DLD1 (cell line): ENCODE data around the gene USP48.
"Not testable (repeated sequence)": the region's sequence is repeated elsewhere in the genome, so short reads cannot be mapped to it uniquely, and the experiment has no call there.

ENCODE experiments used
- in situ Hi-C: cut with HindIII; loops from 2 replicates; pipeline ENCODE4 v1.10.0; 2017; ENCODE audit warnings: low sequenced_read_pairs

The USP48 gene, protein sequence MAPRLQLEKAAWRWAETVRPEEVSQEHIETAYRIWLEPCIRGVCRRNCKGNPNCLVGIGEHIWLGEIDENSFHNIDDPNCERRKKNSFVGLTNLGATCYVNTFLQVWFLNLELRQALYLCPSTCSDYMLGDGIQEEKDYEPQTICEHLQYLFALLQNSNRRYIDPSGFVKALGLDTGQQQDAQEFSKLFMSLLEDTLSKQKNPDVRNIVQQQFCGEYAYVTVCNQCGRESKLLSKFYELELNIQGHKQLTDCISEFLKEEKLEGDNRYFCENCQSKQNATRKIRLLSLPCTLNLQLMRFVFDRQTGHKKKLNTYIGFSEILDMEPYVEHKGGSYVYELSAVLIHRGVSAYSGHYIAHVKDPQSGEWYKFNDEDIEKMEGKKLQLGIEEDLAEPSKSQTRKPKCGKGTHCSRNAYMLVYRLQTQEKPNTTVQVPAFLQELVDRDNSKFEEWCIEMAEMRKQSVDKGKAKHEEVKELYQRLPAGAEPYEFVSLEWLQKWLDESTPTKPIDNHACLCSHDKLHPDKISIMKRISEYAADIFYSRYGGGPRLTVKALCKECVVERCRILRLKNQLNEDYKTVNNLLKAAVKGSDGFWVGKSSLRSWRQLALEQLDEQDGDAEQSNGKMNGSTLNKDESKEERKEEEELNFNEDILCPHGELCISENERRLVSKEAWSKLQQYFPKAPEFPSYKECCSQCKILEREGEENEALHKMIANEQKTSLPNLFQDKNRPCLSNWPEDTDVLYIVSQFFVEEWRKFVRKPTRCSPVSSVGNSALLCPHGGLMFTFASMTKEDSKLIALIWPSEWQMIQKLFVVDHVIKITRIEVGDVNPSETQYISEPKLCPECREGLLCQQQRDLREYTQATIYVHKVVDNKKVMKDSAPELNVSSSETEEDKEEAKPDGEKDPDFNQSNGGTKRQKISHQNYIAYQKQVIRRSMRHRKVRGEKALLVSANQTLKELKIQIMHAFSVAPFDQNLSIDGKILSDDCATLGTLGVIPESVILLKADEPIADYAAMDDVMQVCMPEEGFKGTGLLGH

DNA sequence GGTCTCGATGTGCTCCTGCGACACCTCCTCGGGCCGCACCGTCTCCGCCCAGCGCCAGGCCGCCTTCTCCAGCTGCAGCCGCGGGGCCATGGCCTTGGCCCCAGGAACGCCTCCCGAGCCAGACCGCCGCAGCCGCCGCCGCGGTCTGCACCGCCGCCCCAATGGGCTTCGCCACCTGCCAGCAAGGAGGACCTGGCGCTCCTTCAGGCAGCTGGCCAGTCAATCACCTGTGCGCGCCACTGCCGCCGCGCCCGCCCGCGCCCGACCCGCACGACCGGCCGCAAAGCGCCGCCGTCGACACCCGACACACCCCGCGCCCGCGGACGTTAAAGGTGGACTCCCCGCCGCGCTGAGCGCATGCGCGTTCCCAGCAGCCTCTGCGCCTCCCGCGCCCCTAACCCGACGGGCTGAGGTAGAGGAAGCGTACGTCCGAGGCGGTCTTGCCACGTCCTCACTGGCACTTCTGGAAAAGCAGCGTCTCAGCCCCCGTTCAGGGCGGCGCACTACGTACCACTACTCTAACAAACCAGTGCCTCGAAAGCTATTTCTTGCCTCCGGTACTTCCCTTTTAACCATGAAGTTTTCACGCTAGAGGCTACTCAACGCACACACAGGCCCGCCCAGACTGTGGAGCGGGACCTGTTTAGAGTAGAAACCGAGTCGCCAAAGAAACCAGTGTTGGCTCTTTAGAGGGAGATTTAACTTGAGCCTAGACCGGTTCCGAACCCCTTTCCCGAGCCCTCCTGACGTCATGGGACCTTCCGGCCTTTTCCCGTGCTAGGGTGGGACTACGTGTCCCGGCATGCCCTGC is at the start of gene USP48:
Gene USP48, minus strand, starts transcription at position 282 of the 811 bp plus-strand sequence. Its CDS starts 192 bp downstream, at position 90.
- in situ Hi-C loops = no loop called here

DNA sequence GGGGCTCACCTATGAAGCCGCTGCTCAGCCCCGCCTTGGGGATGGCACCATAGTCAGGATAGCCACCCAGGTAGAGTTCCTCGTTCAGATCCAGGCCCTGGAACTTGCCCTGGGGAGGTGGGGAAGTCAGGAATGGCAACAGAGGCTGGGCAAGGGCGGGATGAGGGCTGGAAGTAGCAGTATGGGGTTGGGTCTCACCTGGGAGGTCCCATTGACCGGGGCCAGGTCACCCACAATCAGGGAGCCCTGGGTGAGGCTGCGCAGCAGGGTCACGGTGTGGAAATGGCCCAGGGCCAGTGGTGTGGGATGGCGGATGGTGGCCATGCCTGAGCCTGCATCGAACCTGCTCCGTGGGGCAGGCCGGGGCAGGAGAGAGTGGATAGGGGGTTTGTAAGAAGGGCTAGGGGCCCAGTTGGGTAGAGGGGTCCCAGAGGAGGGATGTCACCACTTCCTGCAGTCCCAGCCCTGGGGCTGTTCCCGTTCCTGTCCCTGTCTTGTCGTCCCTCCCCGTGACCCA is 48.6 kb upstream of the USP48 start:
- in situ Hi-C loops = no loop called here

DNA sequence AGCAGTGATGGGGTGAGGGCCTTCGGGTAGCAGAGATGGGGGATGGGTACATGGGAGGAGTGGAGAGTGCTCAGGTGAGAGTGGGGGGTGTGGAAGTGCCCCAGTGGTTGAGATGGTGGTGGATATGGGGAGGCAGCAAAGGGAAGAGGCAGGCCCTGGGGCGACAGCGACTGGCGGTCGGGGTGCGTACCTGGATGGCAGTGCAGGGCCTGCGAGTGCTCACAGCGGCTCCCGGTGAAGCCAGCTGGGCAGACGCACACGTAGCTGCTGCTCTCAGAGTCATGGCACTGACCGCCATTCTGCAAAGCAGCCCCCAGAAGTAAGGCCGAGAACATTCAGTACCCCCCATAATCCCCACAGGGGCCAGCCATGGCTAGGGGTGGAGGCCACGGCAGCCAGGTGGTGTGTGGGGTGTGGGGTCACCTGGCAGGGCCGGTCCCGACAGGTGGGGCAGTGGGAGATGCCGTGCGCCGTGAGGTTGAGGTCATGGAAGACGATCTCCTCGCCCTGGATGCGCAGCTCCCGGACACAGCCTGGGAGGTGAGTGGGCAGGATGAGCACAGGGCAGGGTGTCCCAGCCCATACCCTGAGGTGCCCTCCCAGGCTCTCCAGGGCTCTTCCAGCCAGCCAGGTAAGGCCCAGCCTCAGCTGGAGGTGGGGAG is 48.0 kb upstream of the USP48 start:
- in situ Hi-C loops = no loop called here

DNA sequence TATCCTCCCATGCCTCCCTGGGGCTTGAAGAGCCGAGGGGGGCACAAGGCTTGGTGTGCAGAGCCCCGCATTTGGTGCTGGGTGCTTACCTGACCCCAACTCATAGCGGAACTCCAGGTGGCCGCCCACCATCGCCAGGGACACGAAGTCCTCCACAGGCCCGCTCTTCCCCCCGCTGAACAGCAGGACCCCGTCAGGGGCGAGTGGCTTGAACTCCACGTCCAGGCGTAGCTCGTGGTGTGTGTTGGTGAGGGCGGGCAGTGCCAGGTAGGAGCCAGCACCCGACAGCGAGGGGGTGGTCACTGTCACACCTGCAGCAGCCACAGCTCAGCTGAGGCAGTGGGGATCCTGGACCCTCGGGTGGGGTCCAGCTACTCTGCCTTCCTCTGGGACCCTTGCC is 46.3 kb upstream of the USP48 start:
- in situ Hi-C loops = no loop called here

DNA sequence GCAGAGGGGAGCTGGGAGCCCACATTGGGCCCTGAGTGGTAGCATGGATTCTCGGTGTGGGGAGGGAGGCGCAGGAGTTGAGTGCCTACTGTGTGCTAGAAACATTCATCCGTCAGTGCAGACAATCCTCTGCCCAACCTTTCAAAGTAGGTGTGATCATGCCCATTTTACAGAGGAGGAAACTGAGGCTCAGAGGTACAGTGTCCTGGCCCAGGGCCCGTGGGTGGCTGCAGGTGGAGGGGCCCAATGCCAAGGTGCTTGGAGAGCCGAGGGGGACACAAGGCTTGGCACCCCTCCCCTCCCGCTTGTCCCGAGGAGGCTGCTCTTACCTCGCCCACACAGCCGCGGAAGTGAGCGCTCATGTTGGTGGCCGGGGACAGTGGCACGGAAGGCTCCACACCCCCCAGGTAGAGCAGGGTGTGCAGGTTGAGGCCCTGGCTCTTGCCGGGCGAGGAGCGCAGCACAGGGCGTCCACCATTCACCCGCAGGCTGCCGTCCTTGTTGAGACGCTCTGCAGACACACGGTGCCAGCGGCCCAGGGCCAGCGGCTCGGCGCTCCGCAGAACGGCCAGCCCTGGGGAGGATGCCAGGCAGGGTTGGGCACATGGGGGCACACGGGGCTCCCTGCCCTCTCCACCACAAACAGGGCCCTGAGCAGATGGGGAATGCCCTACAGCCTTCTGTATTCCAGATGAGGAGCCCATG is 45.7 kb upstream of the USP48 start:
- in situ Hi-C loops = no loop called here

DNA sequence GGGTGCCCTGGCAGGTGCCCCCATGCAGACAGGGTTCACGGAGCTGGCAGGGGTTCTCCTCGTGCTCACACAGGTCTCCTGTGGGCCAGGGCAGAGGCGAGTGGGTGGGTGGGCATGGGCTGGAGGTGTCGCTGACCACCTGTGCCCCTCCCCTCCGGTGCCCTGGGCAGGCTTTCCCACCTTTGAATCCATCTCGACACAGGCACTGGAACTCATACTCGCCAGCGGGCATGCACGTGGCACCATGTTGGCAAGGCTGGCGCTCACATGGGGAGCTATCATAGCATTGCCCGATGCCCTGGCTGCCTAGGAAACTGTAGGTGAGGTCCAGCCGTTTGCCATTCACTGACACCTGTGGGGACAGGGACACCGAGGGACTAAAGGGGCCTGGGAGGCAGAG is 45.1 kb upstream of the USP48 start:
- in situ Hi-C loops = no loop called here

DNA sequence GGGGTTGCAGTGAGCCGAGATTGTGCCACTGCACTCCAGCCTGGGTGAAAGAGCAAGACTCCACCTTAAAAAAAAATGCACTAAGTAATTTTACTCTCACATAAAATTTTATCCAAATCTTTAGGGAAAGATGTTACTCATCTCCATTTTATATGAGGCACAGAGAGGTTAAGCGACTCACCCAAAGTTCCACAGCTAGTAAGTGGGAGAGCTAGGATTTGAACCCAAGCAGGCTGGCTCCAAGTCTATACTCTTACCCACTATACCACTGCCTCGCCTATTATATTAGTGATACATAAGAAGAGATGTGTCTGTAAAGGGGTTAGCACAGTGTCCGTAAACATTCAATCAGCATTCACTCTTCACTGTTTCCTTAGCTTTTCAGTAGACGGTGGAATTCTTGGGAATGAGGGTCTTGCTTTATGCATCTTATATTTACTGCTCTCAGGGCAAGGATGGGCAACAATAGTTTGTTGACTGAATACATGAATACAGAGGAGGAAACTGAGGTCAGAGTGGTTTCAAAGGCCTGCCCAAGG is 44.3 kb upstream of the USP48 start:
- in situ Hi-C loops = no loop called here

DNA sequence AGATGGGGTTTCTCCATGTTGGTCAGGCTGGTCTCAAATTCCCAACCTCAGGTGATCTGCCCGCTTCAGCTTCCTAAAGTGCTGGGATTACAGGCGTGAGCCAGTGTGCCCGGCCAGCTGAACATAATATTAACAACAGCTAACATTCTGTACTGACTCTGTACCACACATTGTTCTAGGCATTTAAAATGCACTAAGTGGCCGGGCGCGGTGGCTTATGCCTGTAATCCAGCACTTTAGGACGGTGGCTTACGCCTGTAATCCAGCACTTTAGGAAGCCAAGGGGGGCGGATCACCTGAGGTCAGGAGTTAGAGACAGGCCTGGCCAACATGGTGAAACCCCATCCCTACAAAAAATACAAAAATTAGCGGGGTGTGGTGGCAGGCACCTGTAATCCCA is 43.7 kb upstream of the USP48 start:
- in situ Hi-C loops = not testable (repeated sequence)

DNA sequence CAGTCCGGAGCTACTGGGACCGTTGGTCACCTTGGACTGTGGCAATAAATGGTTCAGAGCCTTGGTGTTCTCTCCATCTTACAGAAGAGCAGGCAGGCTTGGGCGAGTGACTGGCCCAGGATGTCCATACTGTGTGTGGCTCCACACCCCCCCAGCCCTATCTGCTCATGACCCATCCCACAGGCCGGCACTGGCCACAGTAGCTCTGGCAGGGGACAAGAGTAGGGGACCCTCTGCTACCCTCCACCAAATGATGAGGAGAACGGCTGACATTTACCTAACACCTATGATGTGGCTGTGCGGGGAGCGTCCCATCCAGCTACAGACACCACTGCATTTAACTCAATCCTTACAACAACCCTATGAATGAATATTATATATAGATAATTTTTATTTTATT is 42.4 kb upstream of the USP48 start:
- in situ Hi-C loops = no loop called here

DNA sequence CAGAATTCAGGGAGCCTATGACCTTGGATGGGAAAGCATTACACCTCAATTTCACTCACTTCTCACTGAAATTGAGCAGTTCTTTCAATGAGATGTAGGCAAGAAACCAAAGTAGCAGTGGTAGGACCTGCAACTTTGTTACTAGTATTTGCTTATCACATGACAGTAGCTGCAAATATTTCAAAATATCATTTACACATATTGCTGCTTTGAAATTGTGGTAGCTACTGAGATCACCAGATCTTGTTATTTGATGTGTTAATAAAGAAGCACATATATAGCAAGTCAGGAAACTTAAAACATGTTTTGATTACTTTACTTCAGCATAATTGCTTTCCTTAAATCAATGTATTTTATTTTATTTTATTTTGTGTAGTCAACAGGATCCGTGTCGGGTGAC is 42.0 kb upstream of the USP48 start:
- in situ Hi-C loops = no loop called here

DNA sequence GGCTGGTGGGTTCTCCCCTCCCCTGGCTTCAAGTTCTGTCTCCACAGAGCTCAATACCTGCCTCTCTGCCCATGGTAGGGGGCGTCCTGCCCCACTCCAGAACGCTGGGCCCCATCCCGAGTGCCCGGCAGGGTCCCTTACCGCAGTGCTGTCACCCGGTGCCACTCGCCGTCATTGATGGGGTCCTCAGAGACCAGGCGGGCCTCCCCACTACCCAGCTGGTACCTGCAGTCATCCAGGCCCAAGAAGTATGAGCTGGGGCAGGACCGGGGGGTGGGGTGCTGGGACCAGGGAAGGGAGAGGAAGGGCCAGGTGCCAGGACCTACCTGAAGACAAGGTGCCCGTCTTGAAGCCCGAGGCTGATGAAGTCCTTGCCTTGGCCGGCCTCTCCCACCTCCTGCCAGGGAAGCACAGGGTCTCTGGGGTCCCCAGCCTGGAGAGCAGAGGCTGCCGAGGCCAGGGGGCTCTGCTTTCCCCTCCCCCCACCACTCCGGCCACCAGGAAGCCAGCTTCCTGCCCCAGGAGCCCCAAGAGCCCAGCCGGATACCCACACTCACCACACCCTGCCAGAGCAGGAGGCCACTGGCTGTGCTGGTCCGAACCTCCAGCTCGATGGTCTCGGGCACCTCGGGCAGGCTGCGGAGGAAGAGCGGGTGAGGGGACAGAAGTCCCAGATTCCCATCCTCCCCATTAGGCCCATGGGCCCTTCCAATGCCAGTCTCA is 41.2 kb upstream of the USP48 start:
- in situ Hi-C loops = no loop called here

DNA sequence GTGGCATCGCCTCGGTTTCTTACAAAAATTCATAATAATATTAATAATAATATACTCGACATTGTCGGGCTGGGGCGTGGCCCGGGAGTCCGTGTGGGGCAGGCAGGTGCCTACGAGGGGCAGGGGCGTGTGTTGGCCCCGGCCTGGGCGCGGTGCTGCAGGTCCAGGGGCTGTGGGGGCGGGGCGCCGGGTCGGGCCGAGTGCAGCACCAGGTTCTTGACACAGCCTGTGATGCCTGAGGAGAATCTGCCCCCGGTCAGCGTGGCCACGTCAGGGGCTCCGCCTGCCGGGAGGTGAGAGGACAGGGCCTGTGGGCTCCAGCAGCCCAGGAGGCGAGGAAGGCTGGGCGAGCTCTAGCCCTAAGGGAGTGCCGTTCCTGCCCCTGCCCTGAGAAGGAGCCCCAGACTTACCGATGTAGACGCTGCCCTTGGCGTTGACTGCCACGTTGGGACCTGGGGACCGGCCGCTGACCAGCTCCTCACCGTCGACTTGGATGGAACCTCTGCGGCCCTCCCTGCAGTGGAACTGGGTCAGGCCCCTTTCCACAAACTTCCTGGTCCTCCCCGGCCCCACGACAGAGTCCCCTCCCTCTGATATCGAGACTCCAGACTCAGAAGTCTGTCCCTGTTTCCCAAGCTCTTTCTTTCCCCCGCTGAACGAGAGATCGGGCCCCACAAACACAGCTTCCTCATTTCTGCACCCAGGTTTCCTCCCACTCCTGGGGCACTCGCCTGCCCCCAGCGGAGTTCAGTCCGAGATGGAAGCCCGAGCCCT is 40.4 kb upstream of the USP48 start:
- in situ Hi-C loops = no loop called here

DNA sequence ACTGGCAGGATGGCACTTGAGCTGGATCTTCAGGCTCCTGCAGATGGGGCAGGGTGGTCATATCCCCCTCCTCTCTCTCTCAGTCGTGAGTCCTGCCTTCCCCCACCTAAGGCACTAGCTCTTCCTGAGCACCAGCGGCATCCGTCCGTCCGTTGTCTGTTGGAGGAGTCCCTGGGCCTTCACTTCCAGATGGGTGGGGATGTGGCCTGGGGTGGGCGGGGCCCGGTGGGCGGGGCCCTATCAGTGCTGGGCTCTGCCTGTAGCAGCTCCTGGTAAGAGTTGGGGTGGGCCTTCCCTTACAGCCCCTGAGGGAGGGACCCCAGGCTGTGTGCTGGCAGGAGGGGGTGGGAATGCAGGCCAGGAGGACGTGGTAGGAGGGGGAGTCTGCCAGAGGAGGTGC is 39.4 kb upstream of the USP48 start:
- in situ Hi-C loops = no loop called here

DNA sequence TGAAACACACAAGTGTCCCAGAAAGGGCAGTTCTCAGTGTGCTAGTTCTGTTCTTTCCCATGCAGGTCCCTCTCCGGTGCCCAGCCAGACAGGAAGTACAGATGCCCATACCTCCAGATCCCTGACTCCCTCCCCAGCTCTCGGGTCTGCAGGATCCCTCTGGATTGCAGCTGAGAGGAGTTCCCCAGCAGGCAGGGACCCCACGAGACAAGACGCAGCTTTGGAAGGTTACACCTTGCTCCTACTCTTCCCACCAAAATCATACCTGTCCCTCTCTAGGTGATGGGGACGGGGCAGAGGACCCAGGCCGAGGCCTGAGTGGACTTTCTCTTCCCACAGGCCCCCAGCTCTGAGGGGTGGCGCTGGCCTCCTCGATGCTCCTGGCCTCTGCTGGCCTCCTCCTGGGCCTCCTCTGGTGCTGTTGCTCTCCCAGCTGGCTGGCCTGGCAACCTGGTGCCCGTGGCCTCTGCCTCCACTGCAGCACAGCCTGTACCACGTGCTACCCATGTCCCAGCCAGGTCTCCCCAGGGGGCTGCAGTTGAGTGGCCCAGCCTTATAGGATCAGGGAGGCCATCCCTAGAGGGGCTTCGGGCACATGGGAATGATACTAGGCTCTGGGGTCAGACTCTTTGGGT is 38.6 kb upstream of the USP48 start:
- in situ Hi-C loops = no loop called here

DNA sequence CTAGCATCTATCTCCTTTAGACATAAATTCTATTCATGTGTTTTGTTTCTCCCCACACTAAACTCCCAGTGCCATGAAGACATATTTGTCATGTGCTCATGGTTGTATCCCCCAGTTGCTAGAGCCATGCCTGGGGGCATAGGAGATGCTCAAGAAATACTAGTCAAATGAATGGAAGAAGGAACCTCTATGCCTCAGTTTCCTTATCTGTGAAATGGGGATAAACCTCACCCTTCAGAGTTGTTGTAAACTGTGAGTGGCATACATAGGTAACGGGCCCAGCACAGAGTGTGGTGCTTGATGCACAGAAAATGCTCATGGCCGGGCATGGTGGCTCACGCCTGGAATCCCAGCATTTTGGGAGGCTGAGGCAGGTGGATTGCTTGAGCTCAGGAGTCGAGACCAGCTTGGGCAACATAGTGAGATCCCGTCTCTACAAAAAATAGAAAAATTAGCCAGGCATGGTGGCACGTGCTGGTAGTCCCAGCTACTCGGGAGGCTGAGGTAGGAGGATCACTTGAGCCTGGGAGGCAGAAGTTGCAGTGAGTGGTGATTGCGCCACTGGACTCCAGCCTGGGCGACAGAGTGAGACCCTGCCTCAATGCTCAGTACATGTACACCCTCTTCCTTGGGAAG is 37.8 kb upstream of the USP48 start:
- in situ Hi-C loops = no loop called here

DNA sequence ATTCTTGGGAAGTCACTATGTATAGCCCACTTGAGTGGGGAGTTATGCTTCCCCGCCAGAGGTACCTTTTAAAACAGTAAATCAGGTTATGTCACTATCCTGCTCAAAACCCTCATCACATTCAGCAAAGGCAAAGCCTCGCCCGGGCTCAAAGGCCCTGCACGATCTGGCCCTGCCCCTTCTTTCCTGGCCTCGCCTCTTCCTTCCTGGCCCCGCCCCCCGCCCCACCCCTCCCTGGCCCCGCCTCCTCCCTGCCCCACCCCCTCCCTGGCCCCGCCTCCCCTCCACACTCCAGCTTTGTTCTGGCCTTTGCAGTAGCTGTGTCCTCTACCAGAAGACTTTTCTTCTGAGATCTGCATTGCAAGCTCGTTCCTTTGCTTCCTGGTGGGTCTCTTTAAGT is 35.7 kb upstream of the USP48 start:
- in situ Hi-C loops = no loop called here
